ENCODE measurements around the gene UBR2. TPM values are rescaled to one million over a fixed set of nuclear protein-coding genes. Genes with fewer than 3 reads are reported as not detected.

Gene UBR2
- total and polyA plus RNA-seq, 2 of the 13 experiments (the other 11 are each of a cell fraction or from before 2014, with no cell fraction given), result 17.6 to 29.3 TPM

DNA sequence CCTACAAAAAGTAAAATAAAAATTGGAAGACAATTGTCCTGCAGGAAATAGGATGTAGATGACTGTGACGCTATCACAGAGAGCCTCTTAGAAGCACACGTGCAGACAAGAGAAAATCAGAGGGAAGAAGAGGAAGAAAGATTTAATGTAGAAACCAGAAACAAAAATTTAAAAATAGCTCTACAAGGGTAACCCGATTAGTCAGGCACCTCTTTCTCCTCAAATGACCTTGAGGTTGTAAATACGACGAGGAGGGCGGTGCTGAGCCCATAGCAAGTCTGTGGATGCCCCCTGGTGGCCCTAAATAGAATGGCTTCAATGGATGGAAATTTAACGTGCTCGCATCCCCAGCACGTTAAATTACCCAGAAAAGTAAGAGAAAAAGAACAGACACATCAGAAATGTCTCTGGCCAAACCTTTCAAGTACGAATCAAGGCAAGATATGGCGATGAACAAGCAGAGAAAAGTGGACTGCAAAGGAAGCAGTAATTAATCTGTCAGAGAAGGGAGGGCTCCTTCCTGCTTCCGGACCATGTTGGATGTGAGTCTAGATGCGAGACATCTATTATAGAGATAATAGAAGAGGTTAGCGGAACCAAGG is 162.8 kb downstream of the UBR2 start (continued):
- TF ChIP-seq, protein P1, sequence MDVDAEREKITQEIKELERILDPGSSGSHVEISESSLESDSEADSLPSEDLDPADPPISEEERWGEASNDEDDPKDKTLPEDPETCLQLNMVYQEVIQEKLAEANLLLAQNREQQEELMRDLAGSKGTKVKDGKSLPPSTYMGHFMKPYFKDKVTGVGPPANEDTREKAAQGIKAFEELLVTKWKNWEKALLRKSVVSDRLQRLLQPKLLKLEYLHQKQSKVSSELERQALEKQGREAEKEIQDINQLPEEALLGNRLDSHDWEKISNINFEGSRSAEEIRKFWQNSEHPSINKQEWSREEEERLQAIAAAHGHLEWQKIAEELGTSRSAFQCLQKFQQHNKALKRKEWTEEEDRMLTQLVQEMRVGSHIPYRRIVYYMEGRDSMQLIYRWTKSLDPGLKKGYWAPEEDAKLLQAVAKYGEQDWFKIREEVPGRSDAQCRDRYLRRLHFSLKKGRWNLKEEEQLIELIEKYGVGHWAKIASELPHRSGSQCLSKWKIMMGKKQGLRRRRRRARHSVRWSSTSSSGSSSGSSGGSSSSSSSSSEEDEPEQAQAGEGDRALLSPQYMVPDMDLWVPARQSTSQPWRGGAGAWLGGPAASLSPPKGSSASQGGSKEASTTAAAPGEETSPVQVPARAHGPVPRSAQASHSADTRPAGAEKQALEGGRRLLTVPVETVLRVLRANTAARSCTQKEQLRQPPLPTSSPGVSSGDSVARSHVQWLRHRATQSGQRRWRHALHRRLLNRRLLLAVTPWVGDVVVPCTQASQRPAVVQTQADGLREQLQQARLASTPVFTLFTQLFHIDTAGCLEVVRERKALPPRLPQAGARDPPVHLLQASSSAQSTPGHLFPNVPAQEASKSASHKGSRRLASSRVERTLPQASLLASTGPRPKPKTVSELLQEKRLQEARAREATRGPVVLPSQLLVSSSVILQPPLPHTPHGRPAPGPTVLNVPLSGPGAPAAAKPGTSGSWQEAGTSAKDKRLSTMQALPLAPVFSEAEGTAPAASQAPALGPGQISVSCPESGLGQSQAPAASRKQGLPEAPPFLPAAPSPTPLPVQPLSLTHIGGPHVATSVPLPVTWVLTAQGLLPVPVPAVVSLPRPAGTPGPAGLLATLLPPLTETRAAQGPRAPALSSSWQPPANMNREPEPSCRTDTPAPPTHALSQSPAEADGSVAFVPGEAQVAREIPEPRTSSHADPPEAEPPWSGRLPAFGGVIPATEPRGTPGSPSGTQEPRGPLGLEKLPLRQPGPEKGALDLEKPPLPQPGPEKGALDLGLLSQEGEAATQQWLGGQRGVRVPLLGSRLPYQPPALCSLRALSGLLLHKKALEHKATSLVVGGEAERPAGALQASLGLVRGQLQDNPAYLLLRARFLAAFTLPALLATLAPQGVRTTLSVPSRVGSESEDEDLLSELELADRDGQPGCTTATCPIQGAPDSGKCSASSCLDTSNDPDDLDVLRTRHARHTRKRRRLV (CRISPR knock-in tag; IDR thresholded peaks at IDR 0.05), result no peak
- TF ChIP-seq ZNF292 (CRISPR knock-in tag; IDR thresholded peaks at IDR 0.05; ENCODE audit: borderline replicate concordance, low read depth) (no peak), BHLHE40 (IDR thresholded peaks at IDR 0.05; ENCODE audit: low read length) (0 out of 2 replicates have a peak, but pooled peaks have one; percentile 35), ZIK1 (CRISPR knock-in tag; IDR thresholded peaks at IDR 0.05; ENCODE audit: borderline replicate concordance, low read depth) (no peak), BCL6 (CRISPR knock-in tag; IDR thresholded peaks at IDR 0.05) (peak; percentile 27; the same call in 1 of the 2 replicates), SAFB2 (CRISPR knock-in tag; IDR thresholded peaks at IDR 0.05; ENCODE audit: borderline replicate concordance, low read depth) (no peak), RNF2 (conservative IDR thresholded peaks at IDR 0.05; ENCODE audit: low read depth) (no peak)
- TF ChIP-seq, protein P2, sequence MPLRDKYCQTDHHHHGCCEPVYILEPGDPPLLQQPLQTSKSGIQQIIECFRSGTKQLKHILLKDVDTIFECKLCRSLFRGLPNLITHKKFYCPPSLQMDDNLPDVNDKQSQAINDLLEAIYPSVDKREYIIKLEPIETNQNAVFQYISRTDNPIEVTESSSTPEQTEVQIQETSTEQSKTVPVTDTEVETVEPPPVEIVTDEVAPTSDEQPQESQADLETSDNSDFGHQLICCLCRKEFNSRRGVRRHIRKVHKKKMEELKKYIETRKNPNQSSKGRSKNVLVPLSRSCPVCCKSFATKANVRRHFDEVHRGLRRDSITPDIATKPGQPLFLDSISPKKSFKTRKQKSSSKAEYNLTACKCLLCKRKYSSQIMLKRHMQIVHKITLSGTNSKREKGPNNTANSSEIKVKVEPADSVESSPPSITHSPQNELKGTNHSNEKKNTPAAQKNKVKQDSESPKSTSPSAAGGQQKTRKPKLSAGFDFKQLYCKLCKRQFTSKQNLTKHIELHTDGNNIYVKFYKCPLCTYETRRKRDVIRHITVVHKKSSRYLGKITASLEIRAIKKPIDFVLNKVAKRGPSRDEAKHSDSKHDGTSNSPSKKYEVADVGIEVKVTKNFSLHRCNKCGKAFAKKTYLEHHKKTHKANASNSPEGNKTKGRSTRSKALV (CRISPR knock-in tag; IDR thresholded peaks at IDR 0.05), result no peak
- TF ChIP-seq, protein P3, sequence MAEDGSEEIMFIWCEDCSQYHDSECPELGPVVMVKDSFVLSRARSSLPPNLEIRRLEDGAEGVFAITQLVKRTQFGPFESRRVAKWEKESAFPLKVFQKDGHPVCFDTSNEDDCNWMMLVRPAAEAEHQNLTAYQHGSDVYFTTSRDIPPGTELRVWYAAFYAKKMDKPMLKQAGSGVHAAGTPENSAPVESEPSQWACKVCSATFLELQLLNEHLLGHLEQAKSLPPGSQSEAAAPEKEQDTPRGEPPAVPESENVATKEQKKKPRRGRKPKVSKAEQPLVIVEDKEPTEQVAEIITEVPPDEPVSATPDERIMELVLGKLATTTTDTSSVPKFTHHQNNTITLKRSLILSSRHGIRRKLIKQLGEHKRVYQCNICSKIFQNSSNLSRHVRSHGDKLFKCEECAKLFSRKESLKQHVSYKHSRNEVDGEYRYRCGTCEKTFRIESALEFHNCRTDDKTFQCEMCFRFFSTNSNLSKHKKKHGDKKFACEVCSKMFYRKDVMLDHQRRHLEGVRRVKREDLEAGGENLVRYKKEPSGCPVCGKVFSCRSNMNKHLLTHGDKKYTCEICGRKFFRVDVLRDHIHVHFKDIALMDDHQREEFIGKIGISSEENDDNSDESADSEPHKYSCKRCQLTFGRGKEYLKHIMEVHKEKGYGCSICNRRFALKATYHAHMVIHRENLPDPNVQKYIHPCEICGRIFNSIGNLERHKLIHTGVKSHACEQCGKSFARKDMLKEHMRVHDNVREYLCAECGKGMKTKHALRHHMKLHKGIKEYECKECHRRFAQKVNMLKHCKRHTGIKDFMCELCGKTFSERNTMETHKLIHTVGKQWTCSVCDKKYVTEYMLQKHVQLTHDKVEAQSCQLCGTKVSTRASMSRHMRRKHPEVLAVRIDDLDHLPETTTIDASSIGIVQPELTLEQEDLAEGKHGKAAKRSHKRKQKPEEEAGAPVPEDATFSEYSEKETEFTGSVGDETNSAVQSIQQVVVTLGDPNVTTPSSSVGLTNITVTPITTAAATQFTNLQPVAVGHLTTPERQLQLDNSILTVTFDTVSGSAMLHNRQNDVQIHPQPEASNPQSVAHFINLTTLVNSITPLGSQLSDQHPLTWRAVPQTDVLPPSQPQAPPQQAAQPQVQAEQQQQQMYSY (CRISPR knock-in tag; IDR thresholded peaks at IDR 0.05), result no peak
